ENCODE results near the gene POLR1G.

Gene POLR1G

GRCh38 chr19:45413497-45413896 is 7.1 kb downstream of the POLR1G start:
- Histone ChIP-seq H2AK5ac (ENCODE audit: low read length) (no peak overlapping the region), H2BK120ac (ENCODE audit: low read depth, low read length) (no peak overlapping the region), H3K36me3 (ENCODE audit: control insufficient read depth, insufficient read depth, low read length) (no peaks in the 10 kb centered on the region), H3K79me1 (ENCODE audit: low read length) (no peaks in the 10 kb centered on the region), H3K9ac (ENCODE audit: low read length) (no peak overlapping the region), H3K4ac (ENCODE audit: low read depth, low read length) (no peak overlapping the region), H3K56ac (ENCODE audit: low read length) (no peak overlapping the region), H4K5ac (ENCODE audit: low read length) (no peak overlapping the region), H3K23ac (ENCODE audit: low read length) (no peak overlapping the region), H2BK15ac (replicated peaks; ENCODE audit: low read depth) (no peak overlapping the region), H4K8ac (ENCODE audit: low read depth, low read length) (no peak overlapping the region), H2BK5ac (ENCODE audit: low read length) (no peak overlapping the region), H3K79me2 (ENCODE audit: control insufficient read depth, insufficient read depth, low read length) (no peaks in the 10 kb centered on the region), H3K27me3 (ENCODE audit: insufficient read depth, low read length, poor library complexity) (no peaks in the 10 kb centered on the region), H3K4me3 (ENCODE audit: low read length) (no peak overlapping the region), H3K27ac (ENCODE audit: low read depth, low read length) (no peak overlapping the region), H3K18ac (ENCODE audit: low read length) (no peak overlapping the region), H3K4me2 (ENCODE audit: low read length) (no peak overlapping the region), H3K4me1 (ENCODE audit: control insufficient read depth, low read depth, low read length) (no peaks in the 10 kb centered on the region)
- WGBS (ENCODE audit: extremely low coverage, insufficient coverage, low lambda C conversion rate): no CpG with 5 or more reads among the region's 6 CpGs
- no peak for DNase-seq

GRCh38 chr19:45414468-45414867 is 8.0 kb downstream of the POLR1G start:
- H3K56ac ChIP-seq (ENCODE audit: low read length): no peak overlapping the region
- H2BK120ac ChIP-seq (ENCODE audit: low read depth, low read length): no peak overlapping the region
- H4K8ac ChIP-seq (ENCODE audit: low read depth, low read length): no peak overlapping the region
- H3K27me3 ChIP-seq (ENCODE audit: insufficient read depth, low read length, poor library complexity): no peaks in the 10 kb centered on the region
- no peak overlapping the region for H2BK5ac ChIP-seq (ENCODE audit: low read length)
- no peaks in the 10 kb centered on the region for H3K79me1 ChIP-seq (ENCODE audit: low read length)
- no peak overlapping the region for H3K18ac ChIP-seq (ENCODE audit: low read length)
- H3K27ac ChIP-seq (ENCODE audit: low read depth, low read length): no peak overlapping the region
- no peaks in the 10 kb centered on the region for H3K79me2 ChIP-seq (ENCODE audit: control insufficient read depth, insufficient read depth, low read length)
- no peak overlapping the region for H3K4me2 ChIP-seq (ENCODE audit: low read length)
- H3K4ac ChIP-seq (ENCODE audit: low read depth, low read length): no peak overlapping the region
- no peaks in the 10 kb centered on the region for H3K4me1 ChIP-seq (ENCODE audit: control insufficient read depth, low read depth, low read length)
- H4K5ac ChIP-seq (ENCODE audit: low read length): no peak overlapping the region
- H3K36me3 ChIP-seq (ENCODE audit: control insufficient read depth, insufficient read depth, low read length): peaks cover 1% of the 10 kb centered on the region
- no CpG with 5 or more reads among the region's 8 CpGs for WGBS (ENCODE audit: extremely low coverage, insufficient coverage, low lambda C conversion rate)
- no peak overlapping the region for H3K4me3 ChIP-seq (ENCODE audit: low read length)
- no peak overlapping the region for H2AK5ac ChIP-seq (ENCODE audit: low read length)
- no peak for DNase-seq
- no peak overlapping the region for H2BK15ac ChIP-seq (replicated peaks; ENCODE audit: low read depth)
- no peak overlapping the region for H3K9ac ChIP-seq (ENCODE audit: low read length)
- H3K23ac ChIP-seq (ENCODE audit: low read length): no peak overlapping the region

- no peak for DNase-seq
- H2BK120ac ChIP-seq (ENCODE audit: low read depth, low read length): no peak overlapping the region
- H4K5ac ChIP-seq (ENCODE audit: low read length): no peak overlapping the region
- no peak overlapping the region for H3K4ac ChIP-seq (ENCODE audit: low read depth, low read length)
- H3K23ac ChIP-seq (ENCODE audit: low read length): no peak overlapping the region
- no peak overlapping the region for H4K8ac ChIP-seq (ENCODE audit: low read depth, low read length)
- no peak overlapping the region for H3K27ac ChIP-seq (ENCODE audit: low read depth, low read length)
- no peaks in the 10 kb centered on the region for H3K4me1 ChIP-seq (ENCODE audit: control insufficient read depth, low read depth, low read length)
- no peak overlapping the region for H2BK5ac ChIP-seq (ENCODE audit: low read length)
- H2BK15ac ChIP-seq (replicated peaks; ENCODE audit: low read depth): no peak overlapping the region
- H3K27me3 ChIP-seq (ENCODE audit: insufficient read depth, low read length, poor library complexity): no peaks in the 10 kb centered on the region
- H3K4me3 ChIP-seq (ENCODE audit: low read length): no peak overlapping the region
- no peak overlapping the region for H3K4me2 ChIP-seq (ENCODE audit: low read length)
- H3K36me3 ChIP-seq (ENCODE audit: control insufficient read depth, insufficient read depth, low read length): peaks cover 1% of the 10 kb centered on the region
- H2AK5ac ChIP-seq (ENCODE audit: low read length): no peak overlapping the region
- no peaks in the 10 kb centered on the region for H3K79me2 ChIP-seq (ENCODE audit: control insufficient read depth, insufficient read depth, low read length)
- no peak overlapping the region for H3K18ac ChIP-seq (ENCODE audit: low read length)
- peaks cover 3% of the 10 kb centered on the region for H3K79me1 ChIP-seq (ENCODE audit: low read length)
- H3K9ac ChIP-seq (ENCODE audit: low read length): no peak overlapping the region
- WGBS (ENCODE audit: extremely low coverage, insufficient coverage, low lambda C conversion rate): no CpG with 5 or more reads among the region's 4 CpGs
- H3K56ac ChIP-seq (ENCODE audit: low read length): no peak overlapping the region
Measured at GRCh38 chr19:45417151-45417550, 10.7 kb downstream of the POLR1G start.

- H3K27ac ChIP-seq (ENCODE audit: low read depth, low read length): no peak overlapping the region
- no peak overlapping the region for H4K8ac ChIP-seq (ENCODE audit: low read depth, low read length)
- peaks cover 1% of the 10 kb centered on the region for H3K36me3 ChIP-seq (ENCODE audit: control insufficient read depth, insufficient read depth, low read length)
- H4K5ac ChIP-seq (ENCODE audit: low read length): no peak overlapping the region
- no peak overlapping the region for H3K23ac ChIP-seq (ENCODE audit: low read length)
- peaks cover 2% of the 10 kb centered on the region for H3K79me2 ChIP-seq (ENCODE audit: control insufficient read depth, insufficient read depth, low read length)
- no peak for DNase-seq
- H3K4ac ChIP-seq (ENCODE audit: low read depth, low read length): no peak overlapping the region
- H2BK15ac ChIP-seq (replicated peaks; ENCODE audit: low read depth): no peak overlapping the region
- H3K4me1 ChIP-seq (ENCODE audit: control insufficient read depth, low read depth, low read length): peaks cover 2% of the 10 kb centered on the region
- H3K18ac ChIP-seq (ENCODE audit: low read length): no peak overlapping the region
- H2AK5ac ChIP-seq (ENCODE audit: low read length): no peak overlapping the region
- no peak overlapping the region for H3K4me2 ChIP-seq (ENCODE audit: low read length)
- H3K56ac ChIP-seq (ENCODE audit: low read length): no peak overlapping the region
- peaks cover 5% of the 10 kb centered on the region for H3K79me1 ChIP-seq (ENCODE audit: low read length)
- H3K4me3 ChIP-seq (ENCODE audit: low read length): no peak overlapping the region
- no peak overlapping the region for H3K9ac ChIP-seq (ENCODE audit: low read length)
- H3K27me3 ChIP-seq (ENCODE audit: insufficient read depth, low read length, poor library complexity): no peaks in the 10 kb centered on the region
- no CpG with 5 or more reads among the region's 9 CpGs for WGBS (ENCODE audit: extremely low coverage, insufficient coverage, low lambda C conversion rate)
- H2BK5ac ChIP-seq (ENCODE audit: low read length): no peak overlapping the region
- no peak overlapping the region for H2BK120ac ChIP-seq (ENCODE audit: low read depth, low read length)
Measured at GRCh38 chr19:45418802-45419201, 12.4 kb downstream of the POLR1G start.

- H3K27me3 ChIP-seq (ENCODE audit: insufficient read depth, low read length, poor library complexity): no peaks in the 10 kb centered on the region
- H3K56ac ChIP-seq (ENCODE audit: low read length): no peak overlapping the region
- H3K79me1 ChIP-seq (ENCODE audit: low read length): peaks cover 5% of the 10 kb centered on the region
- peaks cover 1% of the 10 kb centered on the region for H3K36me3 ChIP-seq (ENCODE audit: control insufficient read depth, insufficient read depth, low read length)
- H2BK5ac ChIP-seq (ENCODE audit: low read length): no peak overlapping the region
- H2BK15ac ChIP-seq (replicated peaks; ENCODE audit: low read depth): no peak overlapping the region
- H3K23ac ChIP-seq (ENCODE audit: low read length): no peak overlapping the region
- peaks cover 2% of the 10 kb centered on the region for H3K79me2 ChIP-seq (ENCODE audit: control insufficient read depth, insufficient read depth, low read length)
- no CpG with 5 or more reads among the region's 4 CpGs for WGBS (ENCODE audit: extremely low coverage, insufficient coverage, low lambda C conversion rate)
- no peak overlapping the region for H3K9ac ChIP-seq (ENCODE audit: low read length)
- no peak overlapping the region for H3K4ac ChIP-seq (ENCODE audit: low read depth, low read length)
- no peak overlapping the region for H3K18ac ChIP-seq (ENCODE audit: low read length)
- no peak overlapping the region for H4K8ac ChIP-seq (ENCODE audit: low read depth, low read length)
- H3K4me3 ChIP-seq (ENCODE audit: low read length): no peak overlapping the region
- no peak overlapping the region for H4K5ac ChIP-seq (ENCODE audit: low read length)
- H3K4me1 ChIP-seq (ENCODE audit: control insufficient read depth, low read depth, low read length): peaks cover 2% of the 10 kb centered on the region
- H3K4me2 ChIP-seq (ENCODE audit: low read length): no peak overlapping the region
- H2AK5ac ChIP-seq (ENCODE audit: low read length): no peak overlapping the region
- no peak for DNase-seq
- H3K27ac ChIP-seq (ENCODE audit: low read depth, low read length): no peak overlapping the region
- H2BK120ac ChIP-seq (ENCODE audit: low read depth, low read length): no peak overlapping the region
Measured at GRCh38 chr19:45419396-45419795, 13.0 kb downstream of the POLR1G start.

- no peak overlapping the region for H3K56ac ChIP-seq (ENCODE audit: low read length)
- no peak overlapping the region for H3K4me2 ChIP-seq (ENCODE audit: low read length)
- no peak overlapping the region for H3K9ac ChIP-seq (ENCODE audit: low read length)
- DNase-seq: no peak
- H3K27ac ChIP-seq (ENCODE audit: low read depth, low read length): no peak overlapping the region
- no peak overlapping the region for H3K18ac ChIP-seq (ENCODE audit: low read length)
- no peak overlapping the region for H3K23ac ChIP-seq (ENCODE audit: low read length)
- no peak overlapping the region for H3K4me3 ChIP-seq (ENCODE audit: low read length)
- no peak overlapping the region for H2AK5ac ChIP-seq (ENCODE audit: low read length)
- no peak overlapping the region for H4K5ac ChIP-seq (ENCODE audit: low read length)
- no peak overlapping the region for H2BK5ac ChIP-seq (ENCODE audit: low read length)
- H2BK15ac ChIP-seq (replicated peaks; ENCODE audit: low read depth): no peak overlapping the region
- WGBS (ENCODE audit: extremely low coverage, insufficient coverage, low lambda C conversion rate): no CpG with 5 or more reads among the region's 3 CpGs
- peaks cover 2% of the 10 kb centered on the region for H3K4me1 ChIP-seq (ENCODE audit: control insufficient read depth, low read depth, low read length)
- no peak overlapping the region for H2BK120ac ChIP-seq (ENCODE audit: low read depth, low read length)
- H3K27me3 ChIP-seq (ENCODE audit: insufficient read depth, low read length, poor library complexity): no peaks in the 10 kb centered on the region
- H3K79me2 ChIP-seq (ENCODE audit: control insufficient read depth, insufficient read depth, low read length): peaks cover 2% of the 10 kb centered on the region
- peaks cover 5% of the 10 kb centered on the region for H3K79me1 ChIP-seq (ENCODE audit: low read length)
- no peak overlapping the region for H3K4ac ChIP-seq (ENCODE audit: low read depth, low read length)
- H4K8ac ChIP-seq (ENCODE audit: low read depth, low read length): no peak overlapping the region
- peaks cover 1% of the 10 kb centered on the region for H3K36me3 ChIP-seq (ENCODE audit: control insufficient read depth, insufficient read depth, low read length)
Measured at GRCh38 chr19:45419895-45420294, 13.5 kb downstream of the POLR1G start.

All from mesendoderm (in vitro differentiated cells).